HepG2 (cell line): ENCODE results near the gene SAMD4B. TPM values are rescaled to one million over a fixed set of nuclear protein-coding genes. Genes with fewer than 3 reads are reported as not detected.

Source experiments
- BRF2 ChIP-seq: sonication (generic); formaldehyde crosslinking; IDR thresholded peaks from 2 replicates; pipeline ENCODE4 v1.8.1; 2022; ENCODE audit warnings: mild to moderate bottlenecking, missing genetic modification reagents
- CHD2 ChIP-seq: IDR thresholded peaks from 2 replicates; pipeline ENCODE4 v1.6.1; 2011; ENCODE audit warnings: low read depth, low read length, improper control_type of control experiment
- HOXA5 ChIP-seq: sonication (generic); formaldehyde crosslinking; IDR thresholded peaks from 2 replicates; pipeline ENCODE4 v1.4.0; 2020; ENCODE audit warnings: missing genetic modification reagents
- HOXA7 ChIP-seq: sonication (generic); formaldehyde crosslinking; IDR thresholded peaks from 2 replicates; pipeline ENCODE4 v1.8.1; 2022; ENCODE audit warnings: mild to moderate bottlenecking, missing genetic modification reagents, moderate library complexity
- MED1 ChIP-seq: sonication (generic); formaldehyde crosslinking; IDR thresholded peaks from 2 replicates; pipeline ENCODE4 v1.4.0; 2020; ENCODE audit warnings: missing genetic modification reagents
- NR3C1 ChIP-seq: sonication (generic); formaldehyde crosslinking; IDR thresholded peaks from 2 replicates; pipeline ENCODE4 v1.4.0; 2020; ENCODE audit warnings: missing genetic modification reagents
- PBX2 ChIP-seq: IDR thresholded peaks from 2 replicates; pipeline ENCODE4 v1.6.1; 2016; ENCODE audit warnings: control low read depth
- SATB2 ChIP-seq: sonication (generic); formaldehyde crosslinking; IDR thresholded peaks from 2 replicates; pipeline ENCODE4 v1.5.0; 2020; ENCODE audit warnings: missing genetic modification reagents
- SIN3A ChIP-seq: IDR thresholded peaks from 2 replicates; pipeline ENCODE4 v1.6.1; 2011; ENCODE audit warnings: low read depth, mild to moderate bottlenecking, control low read depth, low read length, borderline replicate concordance
- SMAD9 ChIP-seq: sonication (generic); formaldehyde crosslinking; IDR thresholded peaks from 2 replicates; pipeline ENCODE4 v1.5.1; 2020; ENCODE audit warnings: mild to moderate bottlenecking, missing genetic modification reagents
- SP4 ChIP-seq: sonication (generic); formaldehyde crosslinking; IDR thresholded peaks from 2 replicates; pipeline ENCODE4 v1.8.1; 2023; ENCODE audit warnings: mild to moderate bottlenecking, missing genetic modification reagents
- TAF1 ChIP-seq: sonication (generic); formaldehyde crosslinking; IDR thresholded peaks from 2 replicates; pipeline ENCODE4 v1.4.0; 2020; ENCODE audit warnings: missing genetic modification reagents
- TCF12 ChIP-seq, 2 experiments: fragments of 450-650 bp in 1 of 2; sonication (generic) in 1 of 2; formaldehyde crosslinking in 1 of 2; IDR thresholded peaks; 2 replicates each; pipeline versions ENCODE4 v1.6.1 to v1.8.0; 2017 to 2022; ENCODE audit warnings: antibody characterized with exemption in 1 of 2, mild to moderate bottlenecking in 1 of 2, missing genetic modification reagents in 1 of 2, moderate library complexity in 1 of 2
- ZBTB49 ChIP-seq: sonication (generic); formaldehyde crosslinking; IDR thresholded peaks from 2 replicates; pipeline ENCODE4 v1.4.0; 2020; ENCODE audit warnings: missing genetic modification reagents, borderline replicate concordance
- ZMAT3 ChIP-seq: sonication (generic); formaldehyde crosslinking; conservative IDR thresholded peaks from 2 replicates; pipeline ENCODE4 v1.7.0; 2021; ENCODE audit warnings: missing genetic modification reagents
- ZNF138 ChIP-seq: sonication (generic); formaldehyde crosslinking; IDR thresholded peaks from 2 replicates; pipeline ENCODE4 v1.5.0; 2020; ENCODE audit warnings: mild to moderate bottlenecking, low read depth, missing genetic modification reagents
- ZNF260 ChIP-seq: sonication (generic); formaldehyde crosslinking; IDR thresholded peaks from 2 replicates; pipeline ENCODE4 v1.4.0; 2020; ENCODE audit warnings: missing genetic modification reagents, low read depth, mild to moderate bottlenecking, borderline replicate concordance
- ZNF335 ChIP-seq: sonication (generic); formaldehyde crosslinking; IDR thresholded peaks from 2 replicates; pipeline ENCODE4 v1.4.0; 2020; ENCODE audit warnings: missing genetic modification reagents
- ZNF556 ChIP-seq: sonication (generic); formaldehyde crosslinking; IDR thresholded peaks from 2 replicates; pipeline ENCODE4 v1.4.0; 2020; ENCODE audit warnings: mild to moderate bottlenecking, missing genetic modification reagents, borderline replicate concordance
- ZNF607 ChIP-seq: sonication (generic); formaldehyde crosslinking; IDR thresholded peaks from 2 replicates; pipeline ENCODE4 v1.5.1; 2020; ENCODE audit warnings: missing genetic modification reagents, mild to moderate bottlenecking, borderline replicate concordance
- ZNF761 ChIP-seq: sonication (generic); formaldehyde crosslinking; conservative IDR thresholded peaks from 2 replicates; pipeline ENCODE4 v1.4.0; 2020; ENCODE audit warnings: mild to moderate bottlenecking, missing genetic modification reagents
- ZNF891 ChIP-seq: sonication (generic); formaldehyde crosslinking; IDR thresholded peaks from 2 replicates; pipeline ENCODE4 v1.5.0; 2020; ENCODE audit warnings: mild to moderate bottlenecking, missing genetic modification reagents
- ZSCAN20 ChIP-seq: sonication (generic); formaldehyde crosslinking; IDR thresholded peaks from 2 replicates; pipeline ENCODE4 v1.4.0; 2020; ENCODE audit warnings: missing genetic modification reagents, mild to moderate bottlenecking, borderline replicate concordance
- polyA plus RNA-seq, 8 experiments: library from polyadenylated mRNA; depleted of rRNA in 3 of 8; stranded (reverse) in 7 of 8; unstranded in 1 of 8; fragments of >200 nt; fragmentation: Illumina TruSeq in 4 of 8; extraction: Trizol in 4 of 8; gene quantifications; 2 replicates each; pipeline versions ENCODE4 v1.2.1 to v1.2.3, GENCODE V29; 2011 to 2016; ENCODE audit warnings: low read depth in 4 of 8, missing spikeins in 1 of 8, mixed read lengths in 1 of 8; ENCODE audit not compliant: insufficient read depth in 1 of 8
- total RNA-seq, 5 experiments: library from RNA; depleted of rRNA; stranded (reverse); fragments of >200 nt; fragmentation: Illumina TruSeq; extraction: Trizol; gene quantifications; 2 replicates each; pipeline ENCODE4 v1.2.3, GENCODE V29; 2016; ENCODE audit warnings: low read depth in 1 of 5
- TF ChIP-seq, protein P1 (sequence below): sonication (generic); formaldehyde crosslinking; IDR thresholded peaks from 2 replicates; pipeline ENCODE4 v1.4.0; 2020; ENCODE audit warnings: missing genetic modification reagents, mild to moderate bottlenecking, borderline replicate concordance

SAMD4B gene
- total and polyA plus RNA-seq, 2 of the 13 experiments (the other 11 are each of a cell fraction or from before 2014, with no cell fraction given), result 26.0 to 31.8 TPM

DNA sequence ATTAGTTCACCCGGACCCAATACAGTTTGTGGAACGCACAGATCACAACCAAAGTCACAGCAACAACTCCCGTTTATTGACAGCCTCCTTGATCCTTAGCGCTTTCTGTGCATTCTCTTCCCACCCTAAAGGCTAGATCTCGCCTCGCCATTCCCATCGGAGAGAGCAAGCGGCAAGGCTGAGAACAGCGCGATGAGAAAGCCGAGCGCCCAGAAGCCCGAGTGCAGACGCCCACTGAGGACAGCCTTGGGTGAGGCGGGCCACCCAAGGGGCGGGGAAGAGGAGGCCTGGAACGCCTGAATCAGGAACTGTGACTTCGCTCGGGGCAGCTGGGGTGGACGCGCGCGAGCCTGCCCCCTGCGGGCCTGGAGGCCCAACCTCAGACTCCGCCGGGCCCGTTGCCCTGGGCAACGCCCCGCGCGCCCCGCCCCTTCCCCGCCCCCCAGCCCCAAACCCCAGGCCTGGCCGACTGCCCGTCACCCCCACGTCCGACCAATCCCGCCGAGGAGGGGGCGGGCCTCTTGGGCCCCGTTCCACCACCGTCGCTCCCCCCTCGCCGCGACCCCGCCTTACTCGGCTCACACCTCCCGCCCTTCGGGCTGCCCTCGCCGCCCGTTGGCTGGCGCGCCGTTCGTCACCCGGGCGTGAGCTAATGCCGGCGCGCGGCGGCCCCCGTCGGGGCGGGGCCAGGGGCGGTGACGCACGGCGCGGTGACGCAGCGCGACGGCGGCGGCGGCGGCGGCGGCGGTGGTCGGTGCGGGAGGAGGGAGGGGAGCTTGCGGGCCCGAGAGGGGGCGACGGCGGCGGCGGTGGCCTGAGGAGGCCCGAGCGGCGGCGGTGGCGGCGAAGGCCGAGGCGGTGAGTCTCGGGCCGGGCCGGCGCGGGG lies at the start of gene SAMD4B (continued):
- TF ChIP-seq TCF12 (IDR thresholded peaks at IDR 0.05) (no peak), TCF12 (CRISPR knock-in tag; IDR thresholded peaks at IDR 0.05) (no peak), BRF2 (CRISPR knock-in tag) (no peak), ZSCAN20 (no peak), ZNF556 (CRISPR knock-in tag) (peak; percentile 91), SP4 (CRISPR knock-in tag) (peak; percentile 95), ZNF891 (CRISPR knock-in tag) (no peak), HOXA7 (CRISPR knock-in tag) (no peak), CHD2 (peak; percentile 12; the same call in 1 of the 2 replicates), SATB2 (0 out of 2 replicates have a peak, but pooled peaks have one; percentile 21), ZNF260 (CRISPR knock-in tag) (no peak), ZNF761 (CRISPR knock-in tag) (peak; percentile 89), TAF1 (CRISPR knock-in tag) (peak; percentile 92), SIN3A (peak; percentile 47; the same call in 1 of the 2 replicates), ZMAT3 (peak; percentile 85), ZBTB49 (CRISPR knock-in tag) (0 out of 2 replicates have a peak, but pooled peaks have one; percentile 36), HOXA5 (CRISPR knock-in tag) (0 out of 2 replicates have a peak, but pooled peaks have one; percentile 27), PBX2 (CRISPR knock-in tag) (peak; percentile 73), ZNF607 (peak; percentile 71; the same call in 1 of the 2 replicates), SMAD9 (CRISPR knock-in tag) (no peak), NR3C1 (no peak), ZNF335 (peak; percentile 90), ZNF138 (CRISPR knock-in tag) (0 out of 2 replicates have a peak, but pooled peaks have one; percentile 32), MED1 (CRISPR knock-in tag) (peak; percentile 71)
- TF ChIP-seq, protein P1, sequence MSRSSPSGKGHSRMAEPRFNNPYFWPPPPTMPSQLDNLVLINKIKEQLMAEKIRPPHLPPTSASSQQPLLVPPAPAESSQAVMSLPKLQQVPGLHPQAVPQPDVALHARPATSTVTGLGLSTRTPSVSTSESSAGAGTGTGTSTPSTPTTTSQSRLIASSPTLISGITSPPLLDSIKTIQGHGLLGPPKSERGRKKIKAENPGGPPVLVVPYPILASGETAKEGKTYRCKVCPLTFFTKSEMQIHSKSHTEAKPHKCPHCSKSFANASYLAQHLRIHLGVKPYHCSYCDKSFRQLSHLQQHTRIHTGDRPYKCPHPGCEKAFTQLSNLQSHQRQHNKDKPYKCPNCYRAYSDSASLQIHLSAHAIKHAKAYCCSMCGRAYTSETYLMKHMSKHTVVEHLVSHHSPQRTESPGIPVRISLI (CRISPR knock-in tag), result peak; percentile 52; the same call in 1 of the 2 replicates
